ENCODE measurements around the gene IRF2BP1. TPM values are rescaled to one million over a fixed set of nuclear protein-coding genes. Genes with fewer than 3 reads are reported as not detected.

Gene IRF2BP1
- total and polyA plus RNA-seq, 2 of the 13 experiments (the other 11 are each of a cell fraction or from before 2014, with no cell fraction given): 4.3 to 14.3 TPM

- TF ChIP-seq GMEB1 (CRISPR knock-in tag; IDR thresholded peaks at IDR 0.05; ENCODE audit: borderline replicate concordance) (no peak; the same call in 1 of the 2 replicates), ZNF576 (CRISPR knock-in tag; IDR thresholded peaks at IDR 0.05) (no peak), IRF2 (CRISPR knock-in tag; IDR thresholded peaks at IDR 0.05) (peak; percentile 34; the same call in 1 of the 2 replicates), ELF1 (CRISPR knock-in tag; IDR thresholded peaks at IDR 0.05) (peak; percentile 30; the same call in 1 of the 2 replicates), MXI1 (IDR thresholded peaks at IDR 0.05; ENCODE audit: borderline replicate concordance, low read depth, low read length) (peak; percentile 26; the same call in 1 of the 3 replicates), POLR2G (IDR thresholded peaks at IDR 0.05; ENCODE audit: low read depth, low read length) (peak; percentile 82), ZBTB38 (CRISPR knock-in tag; IDR thresholded peaks at IDR 0.05) (no peak), GATAD2A (CRISPR knock-in tag; IDR thresholded peaks at IDR 0.05) (peak; percentile 54; the same call in 1 of the 2 replicates), HNRNPH1 (optimal IDR thresholded peaks at IDR 0.05; ENCODE audit: low read depth, low read length) (no peak), ZMAT5 (CRISPR knock-in tag; IDR thresholded peaks at IDR 0.05; ENCODE audit: borderline replicate concordance, low read depth) (no peak), SMARCE1 (IDR thresholded peaks at IDR 0.05; ENCODE audit: borderline replicate concordance) (no peak), HNF4G (IDR thresholded peaks at IDR 0.05; ENCODE audit: borderline replicate concordance, low read depth, low read length) (peak; percentile 69; the same call in 1 of the 2 replicates), HNF4G (CRISPR knock-in tag; IDR thresholded peaks at IDR 0.05; ENCODE audit: borderline replicate concordance, low read depth) (no peak), CREM (IDR thresholded peaks at IDR 0.05) (peak; percentile 47; the same call in 1 of the 2 replicates), CREM (CRISPR knock-in tag; IDR thresholded peaks at IDR 0.05) (no peak), MEIS1 (CRISPR knock-in tag; IDR thresholded peaks at IDR 0.05; ENCODE audit: borderline replicate concordance) (no peak), ZFYVE20 (CRISPR knock-in tag; IDR thresholded peaks at IDR 0.05; ENCODE audit: borderline replicate concordance, low read depth) (no peak), KLF15 (CRISPR knock-in tag; IDR thresholded peaks at IDR 0.05; ENCODE audit: borderline replicate concordance) (no peak), ZNF343 (CRISPR knock-in tag; IDR thresholded peaks at IDR 0.05) (no peak), ZBTB33 (CRISPR knock-in tag; IDR thresholded peaks at IDR 0.05) (peak; percentile 46; the same call in 1 of the 2 replicates), SIN3B (IDR thresholded peaks at IDR 0.05; ENCODE audit: low read length) (no peak), ZNF670 (CRISPR knock-in tag; IDR thresholded peaks at IDR 0.05; ENCODE audit: borderline replicate concordance) (no peak), KDM4B (CRISPR knock-in tag; IDR thresholded peaks at IDR 0.05) (0 out of 2 replicates have a peak, but pooled peaks have one; percentile 61), ATF2 (CRISPR knock-in tag; IDR thresholded peaks at IDR 0.05) (no peak), ATAD3A (CRISPR knock-in tag; IDR thresholded peaks at IDR 0.05) (no peak), ZFP1 (CRISPR knock-in tag; IDR thresholded peaks at IDR 0.05) (no peak), RCOR2 (CRISPR knock-in tag; IDR thresholded peaks at IDR 0.05) (peak; percentile 49), ZKSCAN8 (CRISPR knock-in tag; IDR thresholded peaks at IDR 0.05; ENCODE audit: borderline replicate concordance) (peak; percentile 75; the same call in 1 of the 2 replicates)
Observed at GRCh38 chr19:45895519-45895972, 9.6 kb upstream of the IRF2BP1 start (continued).

Measured in HepG2 (cell line).